Astrocyte of the cerebellum (primary cell): ENCODE measurements around the gene NUBPL.
"Not testable (repeated sequence)": the region's sequence is repeated elsewhere in the genome, so short reads cannot be mapped to it uniquely, and the experiment has no call there.

Source experiments
- DNase-seq: peaks from one replicate; pipeline ENCODE4 v3.0.0-alpha.2; 2011; ENCODE audit warnings: low read depth
- H3K4me3 ChIP-seq: 2 replicates; pipeline ENCODE4 v1.5.1; 2011; ENCODE audit warnings: mild to moderate bottlenecking, low read depth, low read length, moderate library complexity
- in situ Hi-C: cut with HindIII; loops from 2 replicates; pipeline ENCODE4 v1.10.0; 2017; ENCODE audit warnings: low sequenced_read_pairs
- TF ChIP-seq, protein P1 (sequence below): IDR thresholded peaks from 2 replicates; pipeline ENCODE4 v1.5.1; 2012; ENCODE audit warnings: low read length, low read depth, moderate library complexity, mild to moderate bottlenecking; ENCODE audit errors: missing control alignments

NUBPL gene

GRCh38 chr14:31699809-31700208 lies 138.6 kb downstream of the NUBPL start:
- H3K4me3 ChIP-seq = no peak overlapping the region
- TF ChIP-seq, protein P1, sequence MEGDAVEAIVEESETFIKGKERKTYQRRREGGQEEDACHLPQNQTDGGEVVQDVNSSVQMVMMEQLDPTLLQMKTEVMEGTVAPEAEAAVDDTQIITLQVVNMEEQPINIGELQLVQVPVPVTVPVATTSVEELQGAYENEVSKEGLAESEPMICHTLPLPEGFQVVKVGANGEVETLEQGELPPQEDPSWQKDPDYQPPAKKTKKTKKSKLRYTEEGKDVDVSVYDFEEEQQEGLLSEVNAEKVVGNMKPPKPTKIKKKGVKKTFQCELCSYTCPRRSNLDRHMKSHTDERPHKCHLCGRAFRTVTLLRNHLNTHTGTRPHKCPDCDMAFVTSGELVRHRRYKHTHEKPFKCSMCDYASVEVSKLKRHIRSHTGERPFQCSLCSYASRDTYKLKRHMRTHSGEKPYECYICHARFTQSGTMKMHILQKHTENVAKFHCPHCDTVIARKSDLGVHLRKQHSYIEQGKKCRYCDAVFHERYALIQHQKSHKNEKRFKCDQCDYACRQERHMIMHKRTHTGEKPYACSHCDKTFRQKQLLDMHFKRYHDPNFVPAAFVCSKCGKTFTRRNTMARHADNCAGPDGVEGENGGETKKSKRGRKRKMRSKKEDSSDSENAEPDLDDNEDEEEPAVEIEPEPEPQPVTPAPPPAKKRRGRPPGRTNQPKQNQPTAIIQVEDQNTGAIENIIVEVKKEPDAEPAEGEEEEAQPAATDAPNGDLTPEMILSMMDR = no peak
- DNase-seq = no peak
- in situ Hi-C loops = no loop called here

GRCh38 chr14:31700282-31701074 lies 139.3 kb downstream of the NUBPL start:
- TF ChIP-seq, protein P1 = no peak
- no peak overlapping the region for H3K4me3 ChIP-seq
- in situ Hi-C loops = no loop called here
- DNase-seq = no peak

GRCh38 chr14:31702130-31702529 lies 140.9 kb downstream of the NUBPL start:
- in situ Hi-C loops = no loop called here
- TF ChIP-seq, protein P1 = no peak

GRCh38 chr14:31703056-31703455 lies 141.9 kb downstream of the NUBPL start:
- DNase-seq = no peak
- TF ChIP-seq, protein P1 = no peak
- in situ Hi-C loops = no loop called here
- no peak overlapping the region for H3K4me3 ChIP-seq

More at GRCh38 chr14:31702130-31702529, 140.9 kb downstream of the NUBPL start:
- no peak overlapping the region for H3K4me3 ChIP-seq
- DNase-seq = no peak

DNA sequence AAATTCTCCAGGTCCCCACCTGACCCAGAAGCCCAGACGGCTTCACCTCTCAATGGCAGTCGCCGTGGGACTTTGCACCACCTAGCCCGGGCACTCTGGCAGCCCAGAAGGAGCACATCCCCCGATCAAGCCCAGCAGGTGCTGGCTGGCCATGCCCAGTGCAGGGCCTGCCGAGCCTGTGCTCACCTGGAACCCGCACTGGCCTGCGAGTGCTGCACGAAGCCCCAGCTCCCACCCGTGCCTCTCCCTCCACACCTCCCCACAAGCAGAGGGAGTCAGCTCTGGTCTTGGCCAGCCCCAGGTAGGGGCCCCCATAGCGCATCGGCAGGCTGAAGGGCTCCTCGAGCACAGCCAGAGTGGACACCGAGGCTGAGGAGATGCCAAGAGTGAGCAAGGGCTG lies 144.5 kb downstream of the NUBPL start:
- no peak overlapping the region for H3K4me3 ChIP-seq
- in situ Hi-C loops = no loop called here
- TF ChIP-seq, protein P1 = no peak
- DNase-seq = no peak

DNA sequence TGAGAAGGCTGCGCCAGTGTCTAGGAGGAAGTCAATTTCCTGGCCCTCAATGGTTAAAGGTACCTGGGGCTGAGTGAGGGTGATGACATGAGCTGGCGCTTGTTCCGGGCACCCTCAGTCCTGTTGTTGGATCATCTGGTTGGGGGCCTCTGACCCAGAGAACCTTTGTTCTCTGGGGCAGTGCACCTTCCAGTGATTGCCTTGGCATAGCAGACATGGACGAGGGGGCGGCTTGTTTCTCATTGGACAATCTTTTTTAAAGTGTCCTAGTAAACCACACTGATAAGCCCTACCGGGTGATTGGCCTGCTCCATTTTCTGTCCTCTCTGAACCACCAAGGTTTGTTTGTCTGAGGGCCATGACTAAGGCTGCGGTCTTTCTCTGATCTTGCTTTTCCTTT lies 147.5 kb downstream of the NUBPL start:
- DNase-seq, H3K4me3 ChIP-seq, in situ Hi-C loops: not testable (repeated sequence)
